HCT116 (cell line): ENCODE measurements around the gene TCF23. TPM values are rescaled to one million over a fixed set of nuclear protein-coding genes. Genes with fewer than 3 reads are reported as not detected.
A peak's percentile ranks its signal among the peaks of the same experiment; 100 is the strongest.

ENCODE experiments used
- ATAC-seq: fragments of 200-7000 bp; cut with Tn5 transposase; 2 replicates; pipeline ENCODE4 v1.9.1; 2020; ENCODE audit warnings: mild to moderate bottlenecking, moderate library complexity
- BruUV-seq: library from RNA; stranded (reverse); fragments of 400-500 nt; replicated peaks from 2 replicates; lab custom pipeline; 2021; lab: Mats Ljungman, UMichigan
- CTCF ChIA-PET: fragments of 300-600 bp; sonication (Branson Sonifier 250); formaldehyde crosslinking; loops from one replicate; lab custom pipeline; 2021; ENCODE audit warnings: antibody characterized with exemption; lab: Charles Lee
- POLR2A ChIA-PET: fragments of 300-600, 350-600 bp; sonication (Branson Sonifier 250); formaldehyde crosslinking; loops from one replicate; lab custom pipeline; 2021; ENCODE audit warnings: antibody characterized with exemption; lab: Charles Lee
- RAD21 ChIA-PET, 2 experiments: fragments of 300-600 bp; sonication (Branson Sonifier 250); formaldehyde crosslinking; loops; one replicate each; lab custom pipeline; 2023; ENCODE audit warnings: low total read pairs in 2 of 2; ENCODE audit not compliant: uncharacterized antibody in 2 of 2, unreplicated experiment in 2 of 2, low non-redundant PET in 1 of 2; lab: Charles Lee
- DNase-seq: peaks from one replicate; pipeline ENCODE4 v3.0.0-alpha.2; 2010; ENCODE audit warnings: low read depth, low spot score
- H2AFZ ChIP-seq: fragments of 200-600 bp; shearing (Covaris generic), sonication (generic); 2 replicates; pipeline ENCODE4 v1.6.1; 2017; ENCODE audit warnings: low read depth, mixed run types, mixed read lengths, antibody characterized with exemption, low read length; ENCODE audit not compliant: poor library complexity, severe bottlenecking
- H3K27ac ChIP-seq: 2 replicates; pipeline ENCODE4 v1.5.1; 2012; ENCODE audit warnings: low read depth, low read length
- H3K27me3 ChIP-seq: fragments of 200-600 bp; sonication (generic); 2 replicates; pipeline ENCODE4 v1.6.1; 2016; ENCODE audit warnings: mixed run types, low read length, mixed read lengths; ENCODE audit not compliant: insufficient read depth
- H3K36me3 ChIP-seq, 2 experiments: fragments of 200-500 bp in 1 of 2; fragments of 200-600 bp in 1 of 2; sonication (Bioruptor generic) in 1 of 2; sonication (generic) in 1 of 2; 2 replicates each; pipeline versions ENCODE4 v1.5.1 to v1.6.1; 2014 to 2016; ENCODE audit warnings: low read length in 2 of 2, inconsistent platforms in 1 of 2, mixed read lengths in 1 of 2, mixed run types in 1 of 2; ENCODE audit not compliant: insufficient read depth in 2 of 2, control insufficient read depth in 1 of 2
- H3K4me1 ChIP-seq, 2 experiments: fragments of 200-600 bp in 1 of 2; sonication (generic) in 1 of 2; 2 replicates each; pipeline versions ENCODE4 v1.5.1 to v1.6.1; 2012 to 2017; ENCODE audit warnings: low read length in 2 of 2, inconsistent platforms in 1 of 2, mild to moderate bottlenecking in 1 of 2, mixed read lengths in 1 of 2, mixed run types in 1 of 2, moderate library complexity in 1 of 2; ENCODE audit not compliant: insufficient read depth in 2 of 2, control insufficient read depth in 1 of 2
- H3K4me2 ChIP-seq: fragments of 200-600 bp; sonication (generic); 2 replicates; pipeline ENCODE4 v1.6.1; 2017; ENCODE audit warnings: mixed run types, low read length, mixed read lengths
- H3K4me3 ChIP-seq, 2 experiments: fragments of 200-600 bp in 1 of 2; sonication (generic) in 1 of 2; replicated peaks in 1 of 2; 2 replicates each; pipeline ENCODE4 v1.5.1; 2011 to 2016; ENCODE audit warnings: low read length in 2 of 2, control low read depth in 1 of 2, low read depth in 1 of 2, mild to moderate bottlenecking in 1 of 2, mixed read lengths in 1 of 2, mixed run types in 1 of 2
- H3K79me2 ChIP-seq: fragments of 200-600 bp; sonication (generic); 2 replicates; pipeline ENCODE4 v1.6.1; 2017; ENCODE audit warnings: mild to moderate bottlenecking, mixed run types, low read length, moderate library complexity, mixed read lengths; ENCODE audit not compliant: insufficient read depth
- H3K9ac ChIP-seq: fragments of 200-600 bp; sonication (generic); 2 replicates; pipeline ENCODE4 v1.6.1; 2016; ENCODE audit warnings: low read length, mixed read lengths
- H3K9me2 ChIP-seq: fragments of 200-600 bp; sonication (generic), shearing (Covaris generic); 2 replicates; pipeline ENCODE4 v1.6.1; 2017; ENCODE audit warnings: mixed run types, mild to moderate bottlenecking, moderate library complexity; ENCODE audit not compliant: insufficient read depth
- H3K9me3 ChIP-seq, 2 experiments: fragments of 200-500 bp in 1 of 2; fragments of 200-600 bp in 1 of 2; sonication (Bioruptor generic) in 1 of 2; sonication (generic) in 1 of 2; 2 replicates each; pipeline ENCODE4 v1.6.1; 2014 to 2017; ENCODE audit warnings: low read length in 2 of 2, mixed read lengths in 2 of 2, inconsistent platforms in 1 of 2, low read depth in 1 of 2, mild to moderate bottlenecking in 1 of 2, mixed run types in 1 of 2, moderate library complexity in 1 of 2; ENCODE audit not compliant: control insufficient read depth in 1 of 2, insufficient read depth in 1 of 2
- H4K20me1 ChIP-seq: fragments of 200-600 bp; sonication (generic), shearing (Covaris generic); 2 replicates; pipeline ENCODE4 v1.6.1; 2017; ENCODE audit warnings: mixed run types, mild to moderate bottlenecking, moderate library complexity; ENCODE audit not compliant: insufficient read depth
- ATF3 ChIP-seq: IDR thresholded peaks from 2 replicates; pipeline ENCODE4 v1.6.1; 2012
- FOSL1 ChIP-seq: IDR thresholded peaks from 2 replicates; pipeline ENCODE4 v1.6.1; 2012; ENCODE audit warnings: low read depth
- POLR2AphosphoS5 ChIP-seq: IDR thresholded peaks from 2 replicates; pipeline ENCODE4 v1.6.1; 2011; ENCODE audit warnings: mild to moderate bottlenecking, low read depth, low read length, moderate library complexity
- RAD21 ChIP-seq: IDR thresholded peaks from 2 replicates; pipeline ENCODE4 v1.6.1; 2012; ENCODE audit warnings: low read depth, mild to moderate bottlenecking
- TCF7L2 ChIP-seq: IDR thresholded peaks from 2 replicates; pipeline ENCODE4 v1.7.0; 2011; ENCODE audit warnings: borderline replicate concordance, inconsistent platforms; ENCODE audit not compliant: insufficient read depth, insufficient read length; ENCODE audit errors: extremely low read depth
- ZBTB33 ChIP-seq: IDR thresholded peaks from 2 replicates; pipeline ENCODE4 v1.6.1; 2011; ENCODE audit warnings: mild to moderate bottlenecking, low read length, moderate library complexity; ENCODE audit not compliant: insufficient replicate concordance; ENCODE audit errors: extremely low read depth
- ZFX ChIP-seq: fragments of 450-650 bp; IDR thresholded peaks from 2 replicates; pipeline ENCODE4 v1.6.1; 2017
- intact Hi-C: fragments of 100-400 bp; cut with micrococcal nuclease; formaldehyde crosslinking; loops from 2 replicates; pipeline ENCODE4 v1.10.0; 2022
- total RNA-seq: library from RNA; stranded (reverse); gene quantifications from one replicate; pipeline ENCODE4 v1.2.1, GENCODE V29; 2021; ENCODE audit not compliant: unreplicated experiment

Gene TCF23
- total RNA-seq, 1 experiment from 2014 or later: not detected

- no peak for DNase-seq
- intact Hi-C loops: loop anchor here (2.0 to 5.0 kb wide), 2 partner anchors 118 to 181 kb away; partner anchors contain the start of gene CAD
- Histone ChIP-seq H3K79me2 (no peaks in the 10 kb centered on the region), H3K36me3 (no peaks in the 10 kb centered on the region), H3K4me3 (no peak overlapping the region), H3K4me1 (peaks cover 0 to 9% of the 10 kb centered on the region in 2 experiments; a peak in 1 of 4 replicates), H3K27ac (no peak overlapping the region), H4K20me1 (no peaks in the 10 kb centered on the region), H2AFZ (no peak overlapping the region), H3K9ac (no peak overlapping the region), H3K9me3 (no peaks in the 10 kb centered on the region), H3K4me2 (no peak overlapping the region), H3K9me2 (no peaks in the 10 kb centered on the region), H3K27me3 (no peaks in the 10 kb centered on the region)
- ChIA-PET RAD21 (interaction anchor here in 1 of 2 experiments (0.7 to 0.9 kb wide), 2 partner anchors 180 to 204 kb away, joined by 3 to 4 read pairs; no protein-coding TSS in a partner anchor), POLR2A (no interaction called here), CTCF (interaction anchor here (0.9 to 1.5 kb wide), 8 partner anchors 12 to 253 kb away, joined by 3 to 6 read pairs (median 4); partner anchors contain the start of genes KHK and TRIM54)
- no TSS peak for BruUV-seq
- TF ChIP-seq ATF3: no peak
- no peak for TF ChIP-seq ZFX
- no peak for TF ChIP-seq TCF7L2
- no peak for TF ChIP-seq FOSL1
- no peak for ATAC-seq
These were observed 49.4 kb upstream of the TCF23 start for GRCh38 chr2:27099334-27099955.

GRCh38 chr2:27100036-27100435, 48.8 kb upstream of the TCF23 start:
- no peaks in the 10 kb centered on the region for H4K20me1 ChIP-seq
- TF ChIP-seq ZBTB33 (no peak), POLR2AphosphoS5 (no peak), RAD21 (peak; percentile 23; the same call in 1 of the 2 replicates)
- H3K4me3 ChIP-seq: no peak overlapping the region
- RAD21 ChIA-PET: no interaction called here
- H3K9ac ChIP-seq: no peak overlapping the region
- H3K9me2 ChIP-seq: no peaks in the 10 kb centered on the region
- intact Hi-C loops: no loop called here
- no peak overlapping the region for H2AFZ ChIP-seq
- H3K27ac ChIP-seq: no peak overlapping the region
- H3K4me2 ChIP-seq: no peak overlapping the region
- no peak for DNase-seq
- no peaks in the 10 kb centered on the region for H3K9me3 ChIP-seq
- CTCF ChIA-PET: interaction anchor here (0.9 to 1.5 kb wide), 9 partner anchors 11 to 254 kb away, joined by 3 to 6 read pairs (median 4); partner anchors contain the start of genes KHK and TRIM54
- H3K4me1 ChIP-seq: peaks cover 0 to 9% of the 10 kb centered on the region in 2 experiments; a peak in 1 of 4 replicates
- no peaks in the 10 kb centered on the region for H3K36me3 ChIP-seq
- POLR2A ChIA-PET: no interaction called here
- no TSS peak for BruUV-seq
- no peaks in the 10 kb centered on the region for H3K27me3 ChIP-seq
- no peaks in the 10 kb centered on the region for H3K79me2 ChIP-seq
- ATAC-seq: no peak
